Hematopoietic multipotent progenitor cell treated with erythropoietin and hydrocortisone succinate and interleukin-3 and kit ligand, for 17 days (in vitro differentiated cells): ENCODE measurements around the gene MRPL50.

Source experiments
- DNase-seq: peaks from one replicate; pipeline ENCODE4 v3.0.0-alpha.2; 2015; ENCODE audit warnings: low spot score

The MRPL50 gene

DNA sequence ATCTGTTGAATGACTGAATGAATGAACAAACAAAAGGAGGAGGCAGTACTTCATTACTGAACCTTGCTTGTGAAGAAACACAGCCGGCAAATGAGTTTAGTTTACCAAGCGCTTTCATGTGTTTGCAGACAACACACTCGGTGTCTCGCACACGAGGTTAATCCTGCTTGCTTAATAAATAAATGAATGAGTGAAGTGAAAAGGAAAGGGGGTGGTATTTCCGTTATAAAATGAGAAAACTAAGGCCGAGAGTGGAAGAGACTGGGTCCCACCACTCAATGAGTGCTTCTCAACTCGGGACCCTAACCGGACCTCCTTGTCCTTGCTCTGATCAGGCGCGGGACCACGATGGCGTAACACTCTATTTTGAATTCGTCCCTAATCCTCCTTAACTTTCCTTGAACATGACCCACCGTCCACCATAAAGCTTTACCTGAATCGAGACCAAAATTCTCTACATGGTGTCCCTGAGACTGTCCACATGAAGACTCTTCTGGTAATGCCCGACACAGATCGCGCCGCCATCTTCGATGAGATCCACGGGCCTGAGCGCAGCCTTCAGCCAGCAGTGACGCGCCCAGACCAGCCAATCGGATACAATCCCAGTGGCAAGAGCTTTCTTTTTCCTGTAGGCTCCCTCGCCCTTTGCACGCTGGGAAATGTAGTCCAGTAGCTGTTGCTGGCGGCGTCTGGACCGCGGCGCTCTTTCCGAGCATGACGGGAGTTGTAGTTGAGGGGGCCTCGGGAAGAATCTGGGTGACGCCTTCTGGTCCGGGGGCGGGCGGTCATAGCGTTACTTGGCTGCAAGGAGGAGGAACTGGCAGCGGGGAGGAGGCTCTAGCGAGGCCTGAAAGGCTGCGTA, at the start of gene MRPL50, which contains the start of gene ZNF189:
Gene MRPL50 (minus strand): TSS at position 551 of the 862 bp plus-strand sequence. CDS start 26 bp downstream, at position 525.
Gene ZNF189 (plus strand): TSS at position 784 of the 862 bp plus-strand sequence. CDS start 306 bp downstream, outside the sequence.
- DNase-seq: peak; percentile 98

DNA sequence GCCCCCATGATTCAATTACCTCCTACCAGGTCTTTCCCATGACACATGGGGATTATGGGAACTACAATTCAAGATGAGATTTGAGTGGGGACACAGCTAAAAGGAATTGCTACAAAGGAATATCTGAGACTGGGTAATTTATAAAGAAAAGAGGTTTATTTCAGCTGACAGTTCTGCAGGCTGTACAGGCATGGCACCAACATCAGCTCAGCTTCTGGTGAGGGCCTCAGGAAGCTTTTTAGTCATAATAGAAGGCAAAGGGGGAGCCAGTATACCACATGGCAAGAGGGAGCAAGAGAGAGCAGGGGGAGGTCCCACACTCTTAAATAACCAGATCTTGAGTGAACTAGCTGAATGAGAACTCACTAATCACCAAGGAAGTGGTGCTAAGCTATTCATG, 48.3 kb upstream of the MRPL50 start:
- no peak for DNase-seq

DNA sequence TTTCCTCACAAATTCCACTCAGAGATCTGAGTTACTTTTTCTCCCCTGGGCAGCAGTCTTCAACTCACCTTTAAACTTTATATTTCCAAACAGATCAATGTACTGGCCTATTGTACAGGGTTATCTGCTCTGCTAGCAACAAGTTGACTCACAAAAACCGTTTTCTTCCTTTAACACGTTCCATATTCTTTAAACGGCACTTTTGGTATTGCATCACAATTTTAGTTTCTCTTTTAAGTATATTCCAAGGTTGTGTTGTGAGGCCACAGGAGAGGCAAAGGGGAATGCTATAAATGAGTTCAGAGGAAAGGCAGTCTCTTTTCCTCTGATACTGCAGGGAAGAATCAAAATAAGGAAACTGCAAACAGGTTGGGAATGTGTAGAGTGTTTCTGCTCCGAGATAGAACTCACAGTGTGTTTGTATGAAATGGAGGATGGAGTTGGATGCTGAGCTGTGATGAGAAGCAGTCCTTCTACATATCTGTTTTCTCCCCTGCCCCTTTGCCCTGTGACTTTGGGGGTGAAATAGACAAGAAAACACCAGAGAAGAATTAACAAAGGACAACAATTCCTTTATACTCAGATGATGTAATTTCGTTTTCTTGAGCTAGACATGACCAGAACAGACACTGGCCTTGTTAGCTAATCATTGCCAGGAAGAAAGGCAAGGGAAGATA, 47.1 kb upstream of the MRPL50 start:
- DNase-seq: no peak

DNA sequence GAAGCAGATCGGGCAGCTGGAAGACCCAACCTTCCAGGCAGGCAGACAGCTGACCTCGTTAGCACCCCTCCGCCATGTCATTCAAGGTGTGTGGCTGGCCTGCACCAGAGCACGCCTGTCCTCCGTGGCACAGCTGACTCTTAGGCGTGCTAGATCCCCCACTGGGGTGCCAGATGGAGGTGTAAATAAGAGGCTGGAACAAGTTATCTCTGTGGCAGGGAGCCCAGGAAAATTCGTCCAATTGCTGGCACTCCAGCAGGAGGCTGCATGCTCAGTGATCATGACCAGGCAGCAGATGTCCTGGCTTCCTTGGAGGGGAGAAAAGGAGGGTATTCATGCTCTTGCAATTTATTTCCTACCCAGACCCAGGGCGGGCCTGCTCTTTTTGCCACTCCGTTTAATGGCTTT, 45.0 kb upstream of the MRPL50 start:
- DNase-seq: no peak

DNA sequence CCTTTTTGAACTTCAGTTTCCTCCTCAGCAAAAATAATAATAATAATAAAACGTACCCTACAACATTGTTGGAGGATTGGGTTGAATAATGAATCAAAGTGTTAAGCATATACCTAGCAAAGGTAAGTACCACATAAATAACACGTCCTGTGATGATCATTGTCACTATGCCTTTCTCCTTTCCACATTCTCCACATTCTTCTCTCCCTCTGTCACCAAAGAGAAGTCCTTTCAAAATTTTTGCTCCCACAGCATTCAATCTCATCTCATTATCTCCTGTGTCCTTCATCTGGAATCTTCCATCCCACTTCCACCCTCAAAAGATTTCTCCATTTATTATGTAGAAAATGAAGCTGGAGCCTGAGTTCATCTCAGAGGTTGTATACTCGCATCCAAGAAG, 44.3 kb upstream of the MRPL50 start:
- DNase-seq: no peak

DNA sequence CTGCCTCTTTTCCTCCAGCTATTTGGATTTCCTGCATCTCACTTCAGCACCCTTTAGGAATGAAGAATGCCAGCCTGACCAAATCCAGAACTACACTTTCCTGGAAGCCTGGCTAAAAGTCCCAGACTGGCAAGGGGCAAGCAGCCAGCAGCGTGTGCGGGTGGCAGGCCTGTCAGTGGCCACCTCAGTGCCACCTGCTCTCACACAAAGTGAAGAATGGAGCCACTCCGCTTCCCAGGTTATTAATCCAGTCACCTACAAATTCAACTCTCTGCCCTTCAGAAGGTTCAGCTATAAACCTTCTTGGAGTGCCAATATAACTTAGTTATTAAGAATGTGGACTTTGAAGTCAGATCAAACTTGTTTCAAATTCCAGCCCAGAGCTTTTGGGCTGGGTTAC, 43.9 kb upstream of the MRPL50 start:
- DNase-seq: no peak

DNA sequence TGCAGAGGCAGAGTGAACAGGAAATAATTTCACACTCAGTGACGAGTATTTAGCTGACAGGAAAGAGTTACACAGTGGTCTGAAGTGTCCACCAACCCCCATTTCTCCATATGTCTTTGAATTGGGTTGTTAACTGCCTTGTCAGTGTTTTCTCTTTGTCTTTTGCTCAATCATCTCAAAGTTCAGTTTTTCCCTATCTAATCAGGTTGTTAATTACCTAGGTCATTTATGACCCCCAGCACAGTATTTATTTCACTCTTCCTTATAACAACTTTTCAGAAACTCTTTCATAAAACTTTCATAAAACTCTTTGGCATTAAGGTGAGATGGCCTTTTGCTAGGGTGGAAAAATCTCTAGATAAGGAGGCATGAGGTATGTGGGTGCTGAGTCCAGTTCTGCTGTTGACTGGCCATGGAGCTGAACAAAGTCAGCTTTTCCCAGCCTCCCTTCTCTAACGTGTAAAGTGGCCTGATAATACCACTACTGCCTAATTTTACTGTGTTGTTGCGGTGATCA, 42.4 kb upstream of the MRPL50 start:
- DNase-seq: no peak

DNA sequence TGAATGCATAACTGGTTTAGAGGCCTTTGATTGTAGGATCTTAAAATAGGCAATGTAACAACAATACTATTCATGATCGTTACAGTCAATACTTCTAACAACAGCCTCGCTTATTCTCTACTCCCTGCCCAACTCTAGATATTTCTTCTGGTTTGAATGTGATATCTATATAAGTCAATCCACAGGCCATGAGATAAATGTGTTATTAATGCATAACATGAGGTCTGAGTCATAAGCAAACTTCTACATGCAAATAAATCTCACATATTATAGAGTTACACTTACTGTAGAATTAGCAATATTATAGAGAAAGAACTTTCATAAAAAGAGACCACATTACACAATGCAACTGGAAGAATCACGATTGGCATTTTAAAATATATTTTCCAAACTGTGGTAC, 40.1 kb upstream of the MRPL50 start:
- no peak for DNase-seq

DNA sequence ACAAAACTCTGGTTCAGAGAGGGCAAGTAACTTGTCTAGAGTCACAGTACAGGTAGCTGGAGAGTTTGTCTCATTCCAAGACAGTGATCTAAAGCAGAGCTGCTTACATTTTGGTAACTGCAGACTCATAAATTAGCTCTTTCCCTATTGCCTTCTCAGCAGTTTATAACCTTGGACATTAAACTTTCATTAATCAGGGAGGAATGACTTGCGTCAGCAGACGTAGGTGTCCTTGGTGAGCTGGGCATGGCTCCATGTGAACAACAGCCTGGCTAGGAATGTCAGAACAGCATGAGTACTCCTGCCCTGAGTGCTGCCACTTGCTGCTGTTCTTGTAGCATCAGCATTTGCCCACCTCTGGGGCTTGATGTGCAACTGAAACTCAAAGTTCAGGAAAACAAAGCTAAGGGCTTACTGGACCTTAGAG, 39.4 kb upstream of the MRPL50 start:
- DNase-seq: no peak

DNA sequence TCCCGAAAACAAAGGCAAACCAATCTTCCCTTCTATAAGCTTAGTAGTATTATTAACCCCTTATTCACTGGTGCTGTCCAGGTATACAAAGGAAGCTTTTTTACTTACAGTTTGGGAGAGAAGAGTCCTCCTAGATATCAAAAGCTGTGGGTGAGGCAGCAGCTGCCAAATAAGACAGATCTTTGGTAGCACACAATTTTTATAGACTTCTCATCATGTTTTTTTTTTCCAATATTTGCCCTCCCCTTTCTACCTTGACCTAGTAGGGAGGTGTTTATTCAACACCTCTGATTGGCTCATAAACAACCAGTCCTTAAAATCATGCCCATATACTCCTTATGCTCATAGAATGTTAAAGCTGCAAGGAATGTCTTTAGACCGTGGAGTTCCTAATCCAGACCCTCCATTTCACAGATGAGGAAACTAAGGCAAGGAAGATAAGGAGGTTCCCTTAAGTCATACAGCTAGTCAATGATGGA, 37.2 kb upstream of the MRPL50 start, which contains the start of gene ALDOB:
Gene ALDOB (minus strand): TSS at position 174 of the 479 bp plus-strand sequence. CDS start 4,887 bp downstream, outside the sequence.
- DNase-seq: no peak

DNA sequence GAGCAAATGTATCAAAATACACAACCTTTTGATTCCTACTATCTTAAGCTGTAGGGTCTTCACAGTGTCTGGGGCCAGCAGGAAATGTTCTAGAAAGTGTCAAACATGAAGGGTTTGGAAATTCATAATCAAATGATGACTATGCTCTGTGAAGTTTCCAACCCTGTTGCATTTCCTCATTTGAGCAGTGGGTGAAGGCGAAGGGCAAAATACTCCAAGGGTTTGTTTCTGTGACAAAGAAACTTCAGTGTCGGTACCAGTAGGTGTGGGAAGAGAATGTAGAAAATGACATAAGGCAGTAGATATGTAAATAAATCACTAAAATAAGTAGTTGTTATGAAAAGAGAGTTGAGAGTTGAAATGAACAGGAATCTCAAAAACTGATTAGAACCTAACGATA, 36.6 kb upstream of the MRPL50 start:
- no peak for DNase-seq

DNA sequence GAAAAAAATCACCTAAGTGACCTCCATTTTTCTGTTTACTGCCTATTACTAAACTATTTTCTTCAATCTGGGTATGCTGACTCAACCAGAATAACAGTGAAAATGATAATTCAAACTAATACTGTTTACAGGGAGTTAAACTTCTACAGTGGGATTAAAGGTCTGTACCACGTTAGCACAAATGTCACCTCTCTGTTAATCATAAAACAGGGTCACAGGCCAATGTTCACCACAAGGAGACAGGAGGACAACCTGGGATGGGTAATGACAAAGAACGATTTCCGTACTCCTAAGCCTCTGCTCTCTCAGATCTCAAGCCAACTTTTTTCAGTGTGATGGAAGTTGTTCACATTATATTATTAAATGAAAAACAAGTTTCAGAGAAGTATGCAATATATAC, 34.8 kb upstream of the MRPL50 start:
- no peak for DNase-seq

DNA sequence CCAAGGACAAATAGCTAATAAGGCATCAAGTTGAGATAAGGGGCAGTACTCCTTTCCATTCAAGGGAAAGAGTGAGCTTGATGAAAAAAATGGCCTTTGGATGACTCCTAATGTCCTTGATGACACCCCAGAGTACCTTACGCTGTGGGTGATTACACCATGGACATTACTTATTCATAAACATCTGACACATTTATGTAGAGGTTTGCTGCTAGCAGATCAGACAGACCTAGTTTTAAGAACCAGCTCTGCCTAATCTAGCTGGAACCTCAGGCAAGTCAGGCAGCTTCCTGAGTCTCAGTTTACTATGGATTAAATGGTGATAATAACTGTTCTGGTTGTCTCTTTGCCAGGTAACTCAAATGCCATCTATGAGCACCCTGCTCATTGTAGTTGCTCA, 34.3 kb upstream of the MRPL50 start:
- no peak for DNase-seq

DNA sequence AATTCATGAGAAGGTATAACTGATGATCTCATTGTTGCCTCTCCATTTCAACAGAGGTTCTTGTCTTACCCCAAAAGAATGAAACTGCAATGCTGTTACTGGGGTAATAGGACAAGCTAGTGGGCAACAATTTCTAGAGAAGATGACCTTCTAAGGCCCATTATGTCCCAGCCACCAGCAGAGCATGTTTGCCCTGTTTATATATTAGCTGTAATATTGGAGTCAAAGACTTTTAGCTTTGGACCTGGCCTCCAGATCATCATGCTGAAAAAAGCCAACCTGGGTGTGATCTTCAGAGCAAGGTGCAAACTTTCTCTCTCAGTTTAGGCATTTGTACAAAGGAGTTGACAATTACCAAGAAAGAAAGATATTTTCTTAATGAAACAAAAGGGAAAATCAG, 33.8 kb upstream of the MRPL50 start:
- no peak for DNase-seq

DNA sequence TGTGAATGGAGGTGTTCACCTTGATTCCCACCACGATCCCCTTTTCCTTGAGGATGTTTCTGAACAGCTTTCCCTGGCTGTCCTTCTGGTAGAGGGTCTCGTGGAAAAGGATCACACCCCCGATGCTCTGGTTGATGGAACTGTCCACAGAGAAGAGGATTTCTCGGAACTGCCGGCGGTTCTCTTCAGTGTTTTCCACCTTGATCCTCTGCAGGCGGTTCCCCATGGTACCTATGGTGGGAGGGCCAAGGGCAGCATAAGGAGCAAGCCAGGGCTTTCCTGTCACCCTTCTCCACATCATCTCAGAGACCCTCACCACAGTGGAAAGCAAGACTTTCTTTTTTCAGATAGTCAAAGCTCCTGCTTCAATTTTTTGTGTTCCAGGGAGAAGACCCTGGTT, 31.3 kb upstream of the MRPL50 start:
- DNase-seq: no peak

DNA sequence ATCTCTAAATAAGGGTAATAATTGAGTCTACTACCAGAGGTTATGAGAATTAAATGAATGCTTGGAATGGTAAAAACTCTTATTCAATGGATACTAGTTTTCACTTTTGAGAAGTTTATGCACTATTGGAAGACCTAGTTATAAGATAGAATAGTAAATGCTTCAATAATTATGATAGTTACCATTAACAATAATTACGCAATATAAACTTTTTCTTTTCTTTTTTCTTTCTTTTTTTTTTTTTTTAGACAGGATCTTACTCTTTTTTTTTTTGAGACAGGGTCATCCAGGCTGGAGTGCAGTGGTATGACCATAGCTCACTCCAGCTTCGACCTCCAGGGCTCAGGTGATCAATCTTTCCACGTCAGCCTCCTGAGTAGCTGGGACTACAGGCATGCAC, 30.5 kb upstream of the MRPL50 start:
- DNase-seq: no peak

DNA sequence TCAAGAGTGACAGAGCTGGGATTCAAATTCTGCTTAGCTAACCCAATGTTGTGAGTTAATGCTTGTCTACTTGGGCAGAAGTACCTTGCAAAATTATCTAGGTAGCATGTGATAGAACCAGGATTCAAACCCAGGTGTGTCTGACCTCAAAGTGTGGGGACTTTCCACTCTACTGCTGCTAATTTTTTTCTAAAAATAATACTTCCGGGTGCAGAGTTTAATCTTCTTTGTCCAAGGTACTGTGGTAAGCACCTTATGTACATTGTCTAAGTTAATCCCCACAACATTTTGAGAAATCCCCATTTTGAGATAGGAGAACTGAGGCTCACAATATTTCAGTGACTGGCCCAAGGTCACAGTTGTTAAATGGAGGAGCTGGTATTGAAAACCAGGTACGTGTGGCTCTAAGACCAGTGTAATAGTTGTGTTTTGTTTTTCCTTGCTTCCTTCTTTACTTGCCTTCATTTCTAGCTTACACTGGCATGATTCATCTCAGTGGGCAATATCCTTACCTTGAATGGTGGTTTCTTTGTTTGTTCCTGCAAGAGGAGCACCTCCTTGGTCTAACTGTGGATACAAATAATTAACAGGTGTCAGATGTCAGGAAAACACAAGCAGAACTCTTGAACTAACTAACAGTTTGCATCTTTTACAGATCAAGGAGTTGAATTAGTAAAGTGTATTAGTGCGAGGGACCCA, 29.7 kb upstream of the MRPL50 start:
- no peak for DNase-seq

DNA sequence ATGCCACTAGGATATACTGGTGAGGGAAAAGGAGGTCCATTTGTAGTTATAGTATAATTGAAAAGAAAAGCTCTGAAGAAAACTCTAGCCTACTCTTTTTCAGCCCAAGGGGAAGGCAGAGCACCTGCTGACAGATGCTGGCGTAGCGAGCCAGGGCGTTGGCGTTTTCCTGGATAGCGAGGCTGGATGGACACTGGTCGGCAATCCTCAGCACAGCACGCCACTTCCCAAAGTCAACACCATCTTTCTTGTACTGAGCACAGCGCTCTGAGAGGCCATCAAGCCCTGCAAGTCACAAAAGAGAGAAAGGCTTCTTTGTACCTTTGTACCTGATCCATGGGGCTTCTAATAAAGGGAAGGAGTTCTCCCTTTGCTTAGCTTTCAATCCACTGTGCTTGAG, 28.9 kb upstream of the MRPL50 start:
- DNase-seq: no peak

DNA sequence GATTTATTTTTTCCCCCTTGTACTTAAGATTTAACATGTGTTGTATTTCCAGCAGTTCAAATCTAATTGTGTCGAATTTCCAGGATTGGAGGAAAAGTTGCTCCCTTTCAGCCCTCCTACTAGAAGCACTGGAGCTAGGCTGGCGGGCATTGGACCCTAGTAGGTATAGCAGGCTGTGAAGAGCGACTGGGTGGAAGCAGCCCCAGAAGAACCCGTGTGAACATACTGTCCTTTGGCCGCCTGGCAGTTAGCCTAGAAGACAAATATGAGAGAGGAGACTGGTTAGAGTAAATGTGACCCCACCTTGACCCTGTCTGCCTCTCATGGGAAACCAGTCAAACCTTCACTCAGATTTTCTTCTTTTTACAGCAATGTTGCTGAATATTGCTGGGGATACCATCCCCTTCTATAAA, 23.2 kb upstream of the MRPL50 start:
- DNase-seq: no peak

DNA sequence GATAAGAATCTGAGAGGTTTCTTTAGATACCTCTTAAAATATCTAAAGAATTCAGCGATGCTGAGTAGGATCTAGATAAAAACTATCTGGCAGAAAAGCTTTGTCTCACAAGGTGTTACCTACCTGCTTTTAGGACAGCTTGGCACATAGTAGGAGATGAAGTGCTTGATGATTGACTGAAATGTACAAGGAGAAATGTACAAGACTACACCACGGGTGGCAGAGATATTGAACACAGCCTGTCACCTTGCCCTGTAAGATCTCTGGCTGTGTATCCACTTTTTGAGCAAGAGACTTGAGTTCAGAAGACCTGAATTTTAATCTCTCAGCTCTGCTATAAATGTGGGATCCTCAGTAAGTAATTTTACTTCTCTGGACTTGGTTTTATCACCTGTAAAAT, 21.4 kb upstream of the MRPL50 start:
- DNase-seq: no peak

DNA sequence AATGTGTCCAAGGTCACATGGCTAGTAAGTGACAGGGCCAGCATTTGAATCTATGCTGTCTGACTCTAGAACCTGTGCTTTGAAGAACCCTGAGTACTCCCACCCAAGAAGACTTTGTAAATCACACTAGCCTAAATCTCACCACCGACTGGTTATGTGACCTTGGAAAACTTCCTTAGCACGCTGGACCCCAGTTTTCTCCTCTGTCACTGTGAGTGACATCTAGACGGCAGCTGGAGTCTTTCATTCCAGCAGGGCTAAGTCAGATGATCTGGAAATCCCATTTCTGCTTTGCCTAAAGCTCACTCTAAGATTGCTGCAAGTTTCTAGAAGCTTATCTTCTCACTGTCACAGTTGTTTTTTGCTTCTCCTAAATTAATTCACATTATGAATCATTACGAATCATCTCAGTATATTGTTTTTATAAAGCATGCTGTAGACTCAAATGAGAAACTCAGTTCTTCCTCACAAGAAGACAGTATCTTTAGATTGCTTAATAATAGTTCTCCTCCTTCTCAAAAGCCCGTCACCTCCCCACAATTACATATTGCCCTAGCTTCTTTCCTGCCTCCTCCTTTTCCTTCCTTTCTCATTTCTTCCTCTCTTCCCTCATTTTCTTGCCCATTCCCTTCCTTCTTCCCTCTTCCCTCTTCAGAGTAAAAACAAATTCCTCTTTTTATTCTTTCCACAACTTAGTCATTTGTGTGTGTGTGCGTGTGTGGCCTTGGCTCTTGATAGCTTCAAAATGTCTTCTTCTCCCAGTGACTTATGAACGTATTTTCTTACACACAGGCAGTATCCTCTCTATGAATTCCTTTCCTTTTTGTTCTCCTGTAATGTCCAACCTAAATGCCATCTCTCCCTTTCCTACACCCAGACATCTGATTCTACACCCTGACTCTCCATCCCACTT, 20.4 kb upstream of the MRPL50 start:
- DNase-seq: no peak
